Mesothelial cell of epicardium (in vitro differentiated cells): ENCODE measurements around the gene OR51L1. TPM values are rescaled to one million over a fixed set of nuclear protein-coding genes. Genes with fewer than 3 reads are reported as not detected.

ENCODE experiments used
- DNase-seq, 2 experiments: peaks; one replicate each; pipeline ENCODE4 v3.0.0; 2021; ENCODE audit warnings: low spot score in 2 of 2; ENCODE audit not compliant: unreplicated experiment in 2 of 2
- H3K27ac Mint-ChIP-seq: 2 replicates; pipeline ENCODE4 v1.8.0; 2021; ENCODE audit warnings: mixed read lengths
- H3K27me3 Mint-ChIP-seq: 2 replicates; pipeline ENCODE4 v1.8.0; 2021; ENCODE audit warnings: low read depth, mixed read lengths
- H3K36me3 Mint-ChIP-seq: 2 replicates; pipeline ENCODE4 v1.8.0; 2021; ENCODE audit warnings: mixed read lengths
- H3K4me1 Mint-ChIP-seq: 2 replicates; pipeline ENCODE4 v1.8.0; 2021; ENCODE audit warnings: mixed read lengths
- H3K4me3 Mint-ChIP-seq: 2 replicates; pipeline ENCODE4 v1.8.0; 2021; ENCODE audit warnings: mild to moderate bottlenecking, moderate library complexity, mixed read lengths
- H3K9me3 Mint-ChIP-seq: 2 replicates; pipeline ENCODE4 v1.8.0; 2021; ENCODE audit warnings: mixed read lengths
- total RNA-seq: library from RNA; stranded (reverse); gene quantifications from 3 replicates; pipeline ENCODE4 v1.2.1, GENCODE V29; 2021
- TF ChIP-seq, protein P1 (sequence below): fragments of 200-600 bp; sonication (generic); IDR thresholded peaks from one replicate; pipeline ENCODE4 v1.5.0; 2021; ENCODE audit warnings: antibody characterized with exemption; ENCODE audit not compliant: unreplicated experiment

Gene OR51L1
- total RNA-seq, 1 donor from 2014 or later = not detected

DNA sequence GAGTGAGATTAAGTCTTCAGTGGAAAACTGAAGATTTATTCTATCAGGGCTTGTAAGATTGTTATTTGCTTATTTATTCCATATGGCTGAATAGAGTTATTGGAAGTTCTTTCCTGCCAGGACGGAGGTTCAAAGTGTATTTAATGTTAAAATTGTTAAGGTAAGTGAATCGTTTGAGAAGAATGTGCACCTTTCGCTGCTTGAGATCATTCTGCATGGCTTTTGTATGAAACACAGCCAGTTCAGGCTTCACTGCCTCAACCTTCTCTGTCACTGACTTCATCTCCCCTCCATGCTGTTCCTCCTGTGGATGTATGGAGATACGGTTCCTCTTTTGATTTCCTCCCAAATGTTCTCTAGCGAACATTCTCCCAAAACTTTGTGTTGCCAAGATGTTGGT lies 19.2 kb upstream of the OR51L1 start:
- no peaks in the 10 kb centered on the region for H3K36me3 Mint-ChIP-seq
- no peaks in the 10 kb centered on the region for H3K4me1 Mint-ChIP-seq
- peaks cover 15% of the 10 kb centered on the region for H3K27me3 Mint-ChIP-seq
- TF ChIP-seq, protein P1, sequence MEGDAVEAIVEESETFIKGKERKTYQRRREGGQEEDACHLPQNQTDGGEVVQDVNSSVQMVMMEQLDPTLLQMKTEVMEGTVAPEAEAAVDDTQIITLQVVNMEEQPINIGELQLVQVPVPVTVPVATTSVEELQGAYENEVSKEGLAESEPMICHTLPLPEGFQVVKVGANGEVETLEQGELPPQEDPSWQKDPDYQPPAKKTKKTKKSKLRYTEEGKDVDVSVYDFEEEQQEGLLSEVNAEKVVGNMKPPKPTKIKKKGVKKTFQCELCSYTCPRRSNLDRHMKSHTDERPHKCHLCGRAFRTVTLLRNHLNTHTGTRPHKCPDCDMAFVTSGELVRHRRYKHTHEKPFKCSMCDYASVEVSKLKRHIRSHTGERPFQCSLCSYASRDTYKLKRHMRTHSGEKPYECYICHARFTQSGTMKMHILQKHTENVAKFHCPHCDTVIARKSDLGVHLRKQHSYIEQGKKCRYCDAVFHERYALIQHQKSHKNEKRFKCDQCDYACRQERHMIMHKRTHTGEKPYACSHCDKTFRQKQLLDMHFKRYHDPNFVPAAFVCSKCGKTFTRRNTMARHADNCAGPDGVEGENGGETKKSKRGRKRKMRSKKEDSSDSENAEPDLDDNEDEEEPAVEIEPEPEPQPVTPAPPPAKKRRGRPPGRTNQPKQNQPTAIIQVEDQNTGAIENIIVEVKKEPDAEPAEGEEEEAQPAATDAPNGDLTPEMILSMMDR = no peak
- H3K9me3 Mint-ChIP-seq = peaks cover 6% of the 10 kb centered on the region
- no peak overlapping the region for H3K27ac Mint-ChIP-seq
- no peak overlapping the region for H3K4me3 Mint-ChIP-seq
- no peak for DNase-seq

DNA sequence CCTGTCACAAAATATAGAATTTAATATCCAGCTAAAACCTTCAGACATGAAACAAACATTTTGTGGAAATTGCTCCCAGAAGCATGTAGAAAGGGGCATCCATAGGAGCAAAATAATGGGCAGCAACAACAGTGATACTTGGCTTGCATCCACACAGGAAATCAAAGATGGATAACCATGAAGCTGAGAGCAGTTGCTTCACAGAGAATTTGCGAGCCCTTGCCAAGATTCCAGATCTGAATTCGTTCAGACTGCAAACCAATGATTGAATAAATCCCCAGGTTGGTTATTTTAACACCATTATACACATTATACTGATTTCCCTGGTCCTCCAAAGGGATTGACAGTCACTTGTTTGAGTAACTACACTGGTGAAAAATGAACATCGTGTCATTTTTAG lies 15.6 kb upstream of the OR51L1 start:
- no peak for DNase-seq
- Mint-ChIP-seq H3K9me3 (peaks cover 6% of the 10 kb centered on the region), H3K36me3 (no peaks in the 10 kb centered on the region), H3K27ac (no peak overlapping the region), H3K4me3 (no peak overlapping the region), H3K27me3 (peaks cover 19% of the 10 kb centered on the region), H3K4me1 (no peaks in the 10 kb centered on the region)
- TF ChIP-seq, protein P1 = no peak

DNA sequence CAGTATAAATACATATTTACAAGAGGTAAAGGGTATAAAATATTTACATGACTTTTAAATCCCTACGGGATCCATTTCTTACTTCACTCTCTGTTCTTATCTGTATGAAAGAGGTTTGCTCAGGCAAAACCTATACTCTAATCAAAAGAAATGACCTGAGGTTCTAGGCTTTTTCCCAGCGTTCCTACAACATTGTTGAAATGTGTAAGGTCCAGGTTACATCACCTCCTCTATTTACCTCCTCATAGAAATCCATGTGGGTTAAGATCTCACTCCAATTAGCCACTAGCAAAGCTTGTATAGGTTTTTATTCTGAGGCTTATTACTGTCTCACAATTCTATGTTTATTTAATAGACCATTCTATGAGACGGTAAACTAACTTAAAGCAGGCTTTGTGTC lies 12.0 kb upstream of the OR51L1 start:
- no peaks in the 10 kb centered on the region for H3K36me3 Mint-ChIP-seq
- H3K9me3 Mint-ChIP-seq = peaks cover 5% of the 10 kb centered on the region
- no peak for DNase-seq
- H3K4me1 Mint-ChIP-seq = no peaks in the 10 kb centered on the region
- H3K27me3 Mint-ChIP-seq = peaks cover 8% of the 10 kb centered on the region
- no peak overlapping the region for H3K27ac Mint-ChIP-seq
- TF ChIP-seq, protein P1 = no peak
- H3K4me3 Mint-ChIP-seq = no peak overlapping the region

DNA sequence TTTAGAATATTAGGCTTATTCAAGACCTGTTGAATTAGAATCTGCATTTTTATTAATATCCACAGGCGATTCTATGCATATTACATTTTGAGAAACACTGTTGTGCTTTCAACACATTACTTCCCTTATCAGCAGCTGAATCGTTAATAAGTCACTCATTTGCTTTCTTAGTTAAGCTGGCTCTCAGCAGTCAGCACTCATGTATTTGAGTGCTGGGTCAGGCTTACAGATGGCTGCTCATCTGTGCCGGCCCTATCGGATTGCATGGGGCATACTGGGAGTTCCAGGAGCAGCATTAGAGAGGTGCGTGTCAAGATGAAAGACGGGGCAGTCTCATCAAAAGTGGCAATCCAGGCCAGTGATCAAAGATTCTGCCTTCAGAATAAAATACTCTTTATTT lies 10.8 kb upstream of the OR51L1 start:
- no peak for DNase-seq
- H3K4me1 Mint-ChIP-seq = no peaks in the 10 kb centered on the region
- no peak overlapping the region for H3K4me3 Mint-ChIP-seq
- H3K27ac Mint-ChIP-seq = no peak overlapping the region
- H3K9me3 Mint-ChIP-seq = no peaks in the 10 kb centered on the region
- TF ChIP-seq, protein P1 = no peak
- H3K27me3 Mint-ChIP-seq = peaks cover 6% of the 10 kb centered on the region
- no peaks in the 10 kb centered on the region for H3K36me3 Mint-ChIP-seq

DNA sequence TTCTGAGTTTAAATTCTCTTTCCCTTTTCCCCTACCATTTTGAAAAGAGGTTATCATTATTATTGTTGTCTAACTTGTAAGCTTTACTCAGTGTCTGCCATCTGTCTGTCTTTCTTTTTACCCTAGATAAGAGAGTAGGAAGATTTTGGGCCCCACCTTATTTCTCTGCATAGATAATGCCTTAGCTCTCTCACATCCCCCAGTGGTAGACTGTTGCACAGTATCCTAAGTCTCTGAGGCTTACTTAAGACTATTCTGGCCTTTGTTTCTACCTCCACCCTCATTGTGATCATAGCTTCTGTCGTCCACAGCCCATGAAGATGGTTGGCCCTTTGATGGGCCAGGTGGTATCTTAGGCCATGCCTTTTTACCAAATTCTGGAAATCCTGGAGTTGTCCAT lies 3.6 kb upstream of the OR51L1 start:
- Mint-ChIP-seq H3K4me3 (no peak overlapping the region), H3K9me3 (no peaks in the 10 kb centered on the region), H3K27me3 (peaks cover 15% of the 10 kb centered on the region), H3K36me3 (no peaks in the 10 kb centered on the region), H3K4me1 (no peaks in the 10 kb centered on the region), H3K27ac (no peak overlapping the region)
- DNase-seq = no peak
- TF ChIP-seq, protein P1 = no peak
